GM18868 (cell line): ENCODE data around the gene ZDHHC5.
A peak's percentile ranks its signal among the peaks of the same experiment; 100 is the strongest.
"Not testable (repeated sequence)": the region's sequence is repeated elsewhere in the genome, so short reads cannot be mapped to it uniquely, and the experiment has no call there.

Source experiments
- ATAC-seq: cut with Tn5 transposase; IDR thresholded peaks from one replicate; pipeline ENCODE4 v1.9.1; 2021; ENCODE audit warnings: mild to moderate bottlenecking, moderate library complexity; ENCODE audit not compliant: unreplicated experiment

Gene ZDHHC5

GRCh38 chr11:57716726-57717125 lies 48.8 kb downstream of the ZDHHC5 start:
- not testable (repeated sequence) for ATAC-seq

- ATAC-seq, result no peak
Observed at GRCh38 chr11:57727185-57727584, 59.3 kb downstream of the ZDHHC5 start.

- ATAC-seq, result no peak
Observed at GRCh38 chr11:57728829-57729228, 60.9 kb downstream of the ZDHHC5 start.

GRCh38 chr11:57729479-57729878 lies 61.6 kb downstream of the ZDHHC5 start:
- ATAC-seq, result no peak

- ATAC-seq, result no peak
Observed at GRCh38 chr11:57732661-57733060, 64.7 kb downstream of the ZDHHC5 start.

GRCh38 chr11:57735619-57736298 lies 67.8 kb downstream of the ZDHHC5 start:
- no peak for ATAC-seq

- peak; percentile 92 for ATAC-seq
Observed at GRCh38 chr11:57741132-57742086, 73.5 kb downstream of the ZDHHC5 start, which contains the start of gene SELENOH. TSS of gene SELENOH (plus strand) at chr11:57741491. CDS start at chr11:57741596, 105 bp downstream.

GRCh38 chr11:57742087-57742452 lies 74.2 kb downstream of the ZDHHC5 start:
- ATAC-seq, result no peak

GRCh38 chr11:57744357-57744756 lies 76.4 kb downstream of the ZDHHC5 start:
- ATAC-seq, result no peak

- no peak for ATAC-seq
Observed at GRCh38 chr11:57745206-57745605, 77.3 kb downstream of the ZDHHC5 start.

GRCh38 chr11:57746920-57747319 lies 79.0 kb downstream of the ZDHHC5 start:
- ATAC-seq, result no peak
